Ovary (tissue), 9 donors: ENCODE results near the gene SH3PXD2A. TPM values are rescaled to one million over a fixed set of nuclear protein-coding genes. Genes with fewer than 3 reads are reported as not detected.
A peak's percentile ranks its signal among the peaks of the same experiment; 100 is the strongest.

Experiments
- DNase-seq, 5 donors: peaks; one replicate each; pipeline ENCODE4 v3.0.0-alpha.2; 2019 to 2020
- H3K27ac ChIP-seq, 2 donors: fragments of 200-600 bp; one replicate each; pipeline versions ENCODE4 v1.5.1 to v1.8.0; 2019 to 2022
- H3K27me3 ChIP-seq: fragments of 200-600 bp; one replicate; pipeline ENCODE4 v1.8.0; 2022
- H3K36me3 ChIP-seq: fragments of 200-600 bp; sonication (generic); one replicate; pipeline ENCODE4 v1.5.1; 2019
- H3K4me1 ChIP-seq: one replicate; pipeline ENCODE4 v1.8.1; 2013; ENCODE audit warnings: mild to moderate bottlenecking, moderate library complexity; ENCODE audit not compliant: insufficient read depth
- H3K4me3 ChIP-seq: fragments of 200-600 bp; sonication (generic); one replicate; pipeline ENCODE4 v1.5.1; 2017
- H3K9me3 ChIP-seq, 2 donors: fragments of 200-600 bp in 1 of 2; sonication (generic) in 1 of 2; one replicate each; pipeline versions ENCODE4 v1.5.1 to v1.8.1; 2013 to 2019; ENCODE audit warnings: mild to moderate bottlenecking in 1 of 2, moderate library complexity in 1 of 2
- EP300 ChIP-seq: sonication (generic); formaldehyde crosslinking; IDR thresholded peaks from one replicate; pipeline ENCODE4 v1.6.1; 2017; ENCODE audit warnings: antibody characterized with exemption
- POLR2A ChIP-seq: fragments of 450-650 bp; IDR thresholded peaks from one replicate; pipeline ENCODE4 v1.6.1; 2017; ENCODE audit warnings: antibody characterized with exemption, mild to moderate bottlenecking, moderate library complexity
- whole genome bisulfite sequencing, 3 donors: extraction: QIAGEN DNeasy Blood & Tissue Kit in 1 of 3; methylation state at CpG; one replicate each; pipeline versions ENCODE4 v1.1.5 to v1.1.7; 2013 to 2017; 5-methylcytosine and 5-hydroxymethylcytosine counted together
- intact Hi-C, 4 donors: fragments of 100-400 bp; cut with DNase I; formaldehyde crosslinking; loops; one replicate each; pipeline versions ENCODE4 v1.11.0 to v1.15.1; 2022 to 2023
- polyA plus RNA-seq, 2 donors: library from polyadenylated mRNA; stranded (reverse); fragments of 200-250 nt in 1 of 2; fragments of 350-450 nt in 1 of 2; fragmentation: Illumina TruSeq in 1 of 2; extraction: RNeasy Lipid Tissue Mini Kit (QIAGEN cat#74804) in 1 of 2; gene quantifications; one replicate each; pipeline ENCODE4 v1.2.3, GENCODE V29; 2013 to 2014
- total RNA-seq, 7 donors: library from RNA; depleted of rRNA in 2 of 7; stranded (reverse); fragments of >200 nt in 2 of 7; fragmentation: NEBNext Ultra II Directional in 3 of 7; extraction: Animal tissue kit (Norgen Biotek cat#: 25700) in 3 of 7; gene quantifications; one replicate each; pipeline versions ENCODE4 v1.1.0 to v1.2.4, GENCODE V29; 2016 to 2023
- TF ChIP-seq, protein P1 (sequence below), 3 donors: fragments of 450-650 bp in 2 of 3; fragments of 200-600 bp in 1 of 3; IDR thresholded peaks; one replicate each; pipeline versions ENCODE4 v1.5.1 to v1.8.0; 2016 to 2022; ENCODE audit warnings: antibody characterized with exemption in 3 of 3, mild to moderate bottlenecking in 1 of 3
- donor health status: DM: no; HTN: no; CAD: no; lungs with moderate emphysema.
- donor health status: DM: no; HTN: no; CAD: no.
- donor health status: Bipolar disorder and iron deficiency.
- donor health status: DM: yes; HTN: yes; CAD: no.
- donor health status: DM: no; HTN: no; CAD: no.
- donor health status: DM: yes; HTN: yes; CAD: no.

The SH3PXD2A gene
- total and polyA plus RNA-seq, 9 donors: 15.3 to 82.9 (median 52.2) TPM

DNA sequence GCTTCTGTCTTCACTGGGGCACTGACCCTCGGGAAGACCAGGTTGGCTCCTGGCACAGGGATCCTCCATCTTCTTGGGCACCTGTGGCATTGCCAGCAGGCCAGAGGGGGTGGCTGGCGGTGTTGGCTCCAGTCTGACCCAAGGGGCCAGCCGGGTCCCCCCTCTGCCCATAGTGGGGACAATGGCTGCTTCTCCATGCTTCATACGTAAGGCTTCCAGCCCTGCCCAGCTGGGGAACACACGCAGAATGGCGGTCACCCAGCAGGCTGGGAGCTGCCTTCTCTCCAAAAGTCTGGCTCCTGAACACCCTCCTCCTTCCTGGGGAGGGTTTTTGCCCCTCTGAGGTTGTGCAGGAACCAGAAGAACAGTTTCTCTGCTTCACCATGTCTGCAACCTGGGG lies 255.1 kb downstream of the SH3PXD2A start:
- Histone ChIP-seq H3K4me1 (peaks cover 11% of the 10 kb centered on the region), H3K27me3 (no peaks in the 10 kb centered on the region), H3K4me3 (no peak overlapping the region), H3K9me3 (no peaks in the 10 kb centered on the region), H3K36me3 (no peaks in the 10 kb centered on the region), H3K27ac (peak overlapping the region in 1 of 2 donors; percentile 1)
- 72 to 88% (median 86%) methylated on average over 6 of the region's 6 CpGs for WGBS, 3 donors
- intact Hi-C loops: loop anchor here in 3 of 4 donors (2.0 to 5.0 kb wide), 3 partner anchors 87 to 92 kb away; no protein-coding TSS in a partner anchor
- no peak for DNase-seq
- TF ChIP-seq, protein P1, sequence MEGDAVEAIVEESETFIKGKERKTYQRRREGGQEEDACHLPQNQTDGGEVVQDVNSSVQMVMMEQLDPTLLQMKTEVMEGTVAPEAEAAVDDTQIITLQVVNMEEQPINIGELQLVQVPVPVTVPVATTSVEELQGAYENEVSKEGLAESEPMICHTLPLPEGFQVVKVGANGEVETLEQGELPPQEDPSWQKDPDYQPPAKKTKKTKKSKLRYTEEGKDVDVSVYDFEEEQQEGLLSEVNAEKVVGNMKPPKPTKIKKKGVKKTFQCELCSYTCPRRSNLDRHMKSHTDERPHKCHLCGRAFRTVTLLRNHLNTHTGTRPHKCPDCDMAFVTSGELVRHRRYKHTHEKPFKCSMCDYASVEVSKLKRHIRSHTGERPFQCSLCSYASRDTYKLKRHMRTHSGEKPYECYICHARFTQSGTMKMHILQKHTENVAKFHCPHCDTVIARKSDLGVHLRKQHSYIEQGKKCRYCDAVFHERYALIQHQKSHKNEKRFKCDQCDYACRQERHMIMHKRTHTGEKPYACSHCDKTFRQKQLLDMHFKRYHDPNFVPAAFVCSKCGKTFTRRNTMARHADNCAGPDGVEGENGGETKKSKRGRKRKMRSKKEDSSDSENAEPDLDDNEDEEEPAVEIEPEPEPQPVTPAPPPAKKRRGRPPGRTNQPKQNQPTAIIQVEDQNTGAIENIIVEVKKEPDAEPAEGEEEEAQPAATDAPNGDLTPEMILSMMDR (IDR thresholded peaks at IDR 0.05): no peak
- no peak for TF ChIP-seq POLR2A
- TF ChIP-seq EP300: no peak

DNA sequence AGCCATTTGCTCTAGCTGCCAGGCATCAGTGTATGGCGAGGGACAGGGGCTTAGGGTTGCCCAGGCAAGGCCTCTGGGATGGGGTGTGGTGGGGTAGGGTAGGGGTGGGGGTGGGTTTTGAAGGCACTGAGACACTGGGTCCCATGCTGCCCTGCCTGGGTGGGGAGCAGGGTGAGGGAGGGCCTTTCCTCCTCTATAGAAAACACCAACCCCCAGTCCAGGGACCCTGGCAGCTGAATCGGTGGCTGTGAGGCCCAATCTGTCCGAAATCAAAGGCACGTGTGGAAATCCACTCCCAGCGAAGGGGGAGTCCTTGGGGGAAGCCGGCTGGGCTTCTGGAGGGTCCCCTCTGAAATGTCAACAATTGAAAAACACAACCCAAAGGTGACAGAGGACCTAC lies 255.5 kb downstream of the SH3PXD2A start:
- Histone ChIP-seq H3K27me3 (no peaks in the 10 kb centered on the region), H3K4me1 (peaks cover 11% of the 10 kb centered on the region), H3K36me3 (no peaks in the 10 kb centered on the region), H3K27ac (peak overlapping the region in 1 of 2 donors; percentile 1), H3K9me3 (no peaks in the 10 kb centered on the region), H3K4me3 (no peak overlapping the region)
- intact Hi-C loops: loop anchor here (2.0 to 10.0 kb wide), 5 partner anchors 87 to 185 kb away; no protein-coding TSS in a partner anchor
- no peak for DNase-seq
- 52 to 75% (median 55%) methylated on average over 6 of the region's 6 CpGs for WGBS, 3 donors
- TF ChIP-seq POLR2A: no peak

DNA sequence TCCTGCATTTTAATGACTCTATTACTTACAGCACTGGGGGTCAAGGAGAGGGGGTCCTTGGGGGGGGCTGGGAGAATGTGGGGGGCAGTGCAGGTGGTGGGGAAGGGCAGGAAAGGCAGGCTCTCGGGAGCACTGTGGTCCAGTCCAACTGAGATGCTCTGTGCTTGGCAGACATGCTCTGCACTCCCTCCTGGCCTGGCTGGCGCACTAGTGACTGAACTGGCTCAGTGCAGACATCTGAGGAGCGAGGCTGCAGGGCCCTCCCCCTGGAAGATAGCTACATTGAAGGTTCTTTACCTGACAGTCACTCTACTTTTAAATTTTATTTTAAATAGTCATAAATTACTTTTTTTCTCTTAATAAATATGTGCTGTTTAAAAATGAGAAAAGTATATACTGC lies 256.2 kb downstream of the SH3PXD2A start:
- Histone ChIP-seq H3K9me3 (no peaks in the 10 kb centered on the region), H3K27me3 (no peaks in the 10 kb centered on the region), H3K36me3 (no peaks in the 10 kb centered on the region), H3K4me3 (no peak overlapping the region), H3K27ac (no peak overlapping the region), H3K4me1 (peaks cover 11% of the 10 kb centered on the region)
- no peak for TF ChIP-seq POLR2A
- TF ChIP-seq, protein P1 (IDR thresholded peaks at IDR 0.05): no peak
- TF ChIP-seq EP300: no peak
- intact Hi-C loops: loop anchor here in 1 of 4 donors (2.0 to 10.0 kb wide), 2 partner anchors 88 to 184 kb away; no protein-coding TSS in a partner anchor
- 39 to 56% (median 50%) methylated on average over 3 of the region's 3 CpGs for WGBS, 3 donors
- peak in 2 of 5 donors; percentile 40 to 45 for DNase-seq

DNA sequence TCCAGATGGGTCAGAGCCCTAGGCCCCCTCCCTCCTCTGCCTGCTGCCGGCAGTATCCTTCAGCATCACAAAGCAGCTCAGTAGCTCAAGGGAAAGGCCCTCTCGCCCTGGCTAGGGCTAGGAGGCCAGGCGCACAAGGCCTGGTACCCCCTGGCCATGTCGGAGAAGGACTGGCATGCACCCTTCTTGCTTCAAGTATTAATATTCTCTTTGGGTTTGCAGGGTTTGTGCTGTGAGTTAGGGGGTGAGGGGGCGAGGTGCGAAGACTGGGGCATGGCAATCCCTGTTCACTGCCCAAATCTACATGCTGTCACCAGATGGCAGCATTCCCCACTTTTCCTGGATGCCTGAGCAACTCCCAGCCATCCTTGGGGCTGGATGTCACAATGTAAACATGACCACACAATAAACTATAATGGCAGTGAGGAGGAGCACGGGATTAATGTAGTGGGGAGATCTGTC lies 256.7 kb downstream of the SH3PXD2A start:
- H3K27me3 ChIP-seq: no peaks in the 10 kb centered on the region
- peak; percentile 57 to 78 (median 70) for DNase-seq
- H3K9me3 ChIP-seq: no peaks in the 10 kb centered on the region
- peaks cover 11% of the 10 kb centered on the region for H3K4me1 ChIP-seq
- WGBS, 3 donors: 40 to 47% (median 43%) methylated on average over 7 of the region's 7 CpGs
- H3K4me3 ChIP-seq: no peak overlapping the region
- TF ChIP-seq POLR2A: no peak
- TF ChIP-seq, protein P1 (IDR thresholded peaks at IDR 0.05): peak; percentile 49 to 83 (median 74)
- H3K27ac ChIP-seq: no peak overlapping the region
- no peaks in the 10 kb centered on the region for H3K36me3 ChIP-seq
- intact Hi-C loops: loop anchor here in 1 of 4 donors (2.0 to 10.0 kb wide), 2 partner anchors 88 to 184 kb away; no protein-coding TSS in a partner anchor

DNA sequence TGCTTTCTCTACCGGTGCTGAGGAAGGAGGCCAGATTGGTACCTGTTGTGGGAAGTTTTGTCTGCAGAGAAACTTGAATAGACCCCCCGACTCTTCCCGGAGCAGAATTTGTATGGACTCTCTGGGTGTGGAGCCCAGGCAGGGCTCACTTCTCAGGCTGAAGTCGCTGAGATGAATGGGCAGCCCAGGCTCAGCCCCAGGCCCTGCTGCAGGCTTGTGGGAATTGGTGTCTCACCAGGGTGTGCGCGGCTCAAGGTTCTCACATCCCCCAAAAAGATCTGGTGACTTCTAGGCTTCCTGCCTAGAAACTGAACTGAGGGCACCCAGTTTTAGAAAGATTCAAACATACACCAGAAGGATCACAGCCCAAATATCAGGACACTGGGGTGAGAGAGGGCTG lies 258.4 kb downstream of the SH3PXD2A start:
- DNase-seq: peak in 2 of 5 donors; percentile 23 to 38
- no peaks in the 10 kb centered on the region for H3K9me3 ChIP-seq
- no peaks in the 10 kb centered on the region for H3K27me3 ChIP-seq
- H3K36me3 ChIP-seq: no peaks in the 10 kb centered on the region
- H3K27ac ChIP-seq: no peak overlapping the region
- TF ChIP-seq, protein P1 (IDR thresholded peaks at IDR 0.05): no peak
- TF ChIP-seq POLR2A: no peak
- TF ChIP-seq EP300: no peak
- H3K4me3 ChIP-seq: no peak overlapping the region
- peaks cover 13% of the 10 kb centered on the region for H3K4me1 ChIP-seq
- intact Hi-C loops: loop anchor here in 1 of 4 donors (10.0 kb wide), 1 partner anchor 182 kb away; no protein-coding TSS in a partner anchor
- WGBS, 3 donors: 48 to 68% (median 52%) methylated on average over 6 of the region's 6 CpGs
